GM19438 (cell line): ENCODE data around the gene TAF9B.
A peak's percentile ranks its signal among the peaks of the same experiment; 100 is the strongest.
"Not testable (repeated sequence)": the region's sequence is repeated elsewhere in the genome, so short reads cannot be mapped to it uniquely, and the experiment has no call there.

Experiments used
- ATAC-seq: cut with Tn5 transposase; IDR thresholded peaks from one replicate; pipeline ENCODE4 v1.9.1; 2021; ENCODE audit warnings: low read depth; ENCODE audit not compliant: unreplicated experiment

Gene TAF9B

DNA sequence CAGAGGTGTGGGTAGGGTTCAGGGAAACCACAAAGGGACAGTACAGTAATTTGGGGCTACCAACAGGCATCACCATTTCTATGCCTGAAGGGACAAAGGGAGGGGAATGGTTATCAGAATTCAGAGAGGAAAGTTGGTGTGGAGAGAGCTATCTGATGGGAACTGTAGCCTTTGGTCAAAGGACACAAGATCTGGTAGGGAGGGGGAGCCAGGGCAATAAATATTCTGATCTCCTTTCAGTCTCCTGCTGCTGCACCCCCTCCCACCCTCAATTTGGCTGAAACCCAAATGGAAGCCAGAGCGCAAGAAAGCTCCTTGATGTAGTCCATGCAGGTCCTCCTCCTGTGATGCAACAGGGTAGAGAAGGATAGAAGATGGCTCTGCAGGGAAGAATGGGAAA lies 20.8 kb downstream of the TAF9B start:
- no peak for ATAC-seq

GRCh38 chrX:78116766-78117165 lies 22.7 kb downstream of the TAF9B start:
- ATAC-seq: no peak

DNA sequence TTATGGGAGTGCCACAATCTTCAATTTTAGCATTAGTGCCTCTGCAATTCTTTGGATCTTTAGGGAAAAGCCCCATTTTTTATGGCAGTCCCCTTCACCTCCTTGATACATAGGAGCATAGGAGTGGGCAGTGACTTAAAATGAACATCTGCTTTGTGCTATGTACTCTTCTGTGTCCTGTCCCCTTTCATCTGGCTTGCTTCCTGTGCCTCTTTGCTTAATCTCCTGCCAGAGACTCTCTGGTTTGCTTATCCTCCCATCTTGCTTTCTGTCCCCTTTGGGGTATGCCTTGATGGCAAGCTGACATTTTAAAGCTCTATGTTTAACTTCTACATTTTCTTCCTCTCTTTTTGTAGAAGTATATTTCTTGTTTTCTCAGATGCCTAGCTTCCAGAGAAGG lies 23.1 kb downstream of the TAF9B start:
- ATAC-seq: no peak

GRCh38 chrX:78111140-78111931 lies 28.1 kb downstream of the TAF9B start:
- no peak for ATAC-seq

DNA sequence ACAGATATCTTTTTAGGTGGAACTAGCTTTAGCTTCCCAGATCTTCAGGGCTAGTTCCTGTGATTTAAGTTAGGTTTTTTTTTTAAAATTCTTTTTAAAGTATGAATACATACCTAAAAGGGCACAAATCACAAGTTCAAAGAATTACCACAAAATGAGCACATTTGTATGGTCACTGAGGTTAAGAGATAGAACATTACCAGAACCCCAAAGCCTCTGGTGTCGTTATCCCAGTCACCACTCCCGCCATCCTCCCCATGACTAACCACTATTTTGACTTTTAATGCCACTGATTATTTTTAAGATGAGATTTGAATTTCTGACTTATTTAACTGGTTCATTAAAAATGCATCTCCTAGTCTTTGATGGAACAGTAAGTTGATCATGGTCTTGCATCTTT lies 30.0 kb downstream of the TAF9B start:
- no peak for ATAC-seq

DNA sequence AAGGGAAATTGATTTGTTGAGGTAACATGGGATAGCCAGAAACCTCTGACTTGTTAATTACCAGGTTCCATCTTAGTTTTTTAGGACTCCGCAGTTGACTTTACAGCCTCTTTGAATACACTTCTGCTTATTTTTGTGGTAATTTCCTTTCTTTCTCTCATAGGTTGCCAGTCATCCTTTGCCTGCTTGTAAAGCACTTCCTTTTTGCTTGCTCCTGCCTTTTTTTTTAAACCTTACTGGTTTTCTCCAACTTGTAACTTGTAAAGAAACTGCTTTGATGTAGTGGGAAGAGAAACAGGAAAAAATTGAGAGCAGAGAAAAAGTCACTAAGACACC lies 32.8 kb downstream of the TAF9B start:
- ATAC-seq: no peak

DNA sequence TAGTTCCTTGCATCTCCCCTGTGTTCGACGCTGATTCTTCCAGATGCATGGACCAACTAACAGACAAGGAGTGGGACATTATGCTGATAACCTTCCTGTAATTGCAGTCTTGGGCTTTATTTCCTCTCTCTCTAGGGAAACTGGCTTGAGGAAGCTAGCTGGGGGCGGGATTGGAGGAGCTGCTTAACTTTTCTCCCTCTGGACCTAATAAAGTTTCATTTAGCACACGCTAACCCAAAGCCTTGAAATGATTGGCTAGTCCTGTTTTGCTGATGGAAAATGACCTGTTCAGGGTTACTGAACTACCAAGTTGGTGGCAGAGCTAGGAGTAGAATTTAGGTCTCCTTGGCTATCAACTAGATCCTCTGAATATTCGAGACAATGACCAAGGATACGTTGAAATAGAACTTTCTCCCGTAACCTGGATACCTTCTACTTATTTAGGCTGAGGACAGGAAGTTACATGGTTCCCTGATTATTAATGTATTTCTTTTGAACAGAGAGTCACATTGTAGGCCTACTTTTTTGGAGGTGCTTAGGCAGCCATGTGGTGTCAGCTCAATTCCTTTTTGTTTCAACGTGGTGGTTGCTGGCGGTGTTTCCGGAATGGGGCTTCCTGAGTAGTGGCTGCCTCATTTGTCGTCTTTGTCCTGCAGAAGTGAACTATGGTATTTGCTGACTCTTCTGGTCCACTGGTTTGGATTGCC lies 33.4 kb downstream of the TAF9B start:
- no peak for ATAC-seq

DNA sequence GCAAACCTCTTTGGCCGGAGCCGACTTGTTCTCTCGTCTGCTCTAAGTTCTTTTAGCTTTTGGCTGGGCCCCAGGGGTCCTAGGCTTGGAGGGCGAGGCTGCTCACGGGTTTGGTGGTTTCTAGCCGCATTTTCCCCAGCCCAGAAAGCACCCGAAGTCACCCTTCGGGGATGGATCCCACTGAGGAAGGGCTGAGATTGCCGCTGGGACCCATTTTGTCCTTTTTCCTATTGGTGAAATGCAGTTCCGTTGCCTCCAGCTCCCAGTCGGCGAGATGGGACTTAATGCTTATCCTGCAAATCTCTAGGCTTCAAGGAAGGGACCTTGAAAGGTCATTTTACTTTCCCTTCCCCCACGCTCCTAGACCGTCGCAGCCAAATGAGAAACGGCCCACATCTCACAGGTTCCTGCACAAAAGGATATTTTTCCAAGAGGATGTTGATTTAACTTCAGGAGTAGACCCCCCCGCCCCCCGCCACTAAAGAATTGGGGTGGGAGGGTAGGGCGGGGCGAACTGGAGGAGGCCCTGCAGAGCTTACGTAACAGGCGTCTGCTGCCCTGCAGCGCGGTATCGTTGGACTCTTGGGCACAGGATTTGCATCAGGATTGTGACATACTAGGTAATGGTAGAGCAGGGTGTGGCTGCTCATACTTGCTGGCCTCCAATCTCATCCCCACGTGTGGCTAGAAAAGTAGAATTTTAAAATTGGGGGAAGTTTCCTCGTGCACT lies 34.8 kb downstream of the TAF9B start:
- no peak for ATAC-seq

DNA sequence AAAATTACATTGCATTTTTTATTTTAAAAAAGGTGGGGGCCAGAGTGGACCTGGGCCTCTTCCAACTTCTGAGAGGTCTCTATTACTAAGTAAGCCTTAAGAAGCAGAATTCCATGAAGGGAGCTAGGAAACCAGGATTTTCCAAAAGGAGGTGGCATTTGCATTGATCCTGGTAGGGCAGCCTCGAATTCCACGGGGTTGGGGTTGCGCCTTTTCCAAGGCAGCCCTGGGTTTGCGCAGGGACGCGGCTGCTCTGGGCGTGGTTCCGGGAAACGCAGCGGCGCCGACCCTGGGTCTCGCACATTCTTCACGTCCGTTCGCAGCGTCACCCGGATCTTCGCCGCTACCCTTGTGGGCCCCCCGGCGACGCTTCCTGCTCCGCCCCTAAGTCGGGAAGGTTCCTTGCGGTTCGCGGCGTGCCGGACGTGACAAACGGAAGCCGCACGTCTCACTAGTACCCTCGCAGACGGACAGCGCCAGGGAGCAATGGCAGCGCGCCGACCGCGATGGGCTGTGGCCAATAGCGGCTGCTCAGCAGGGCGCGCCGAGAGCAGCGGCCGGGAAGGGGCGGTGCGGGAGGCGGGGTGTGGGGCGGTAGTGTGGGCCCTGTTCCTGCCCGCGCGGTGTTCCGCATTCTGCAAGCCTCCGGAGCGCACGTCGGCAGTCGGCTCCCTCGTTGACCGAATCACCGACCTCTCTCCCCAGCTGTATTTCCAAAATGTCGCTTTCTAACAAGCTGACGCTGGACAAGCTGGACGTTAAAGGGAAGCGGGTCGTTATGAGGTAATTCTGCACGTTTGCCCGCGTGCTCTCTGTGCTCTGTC lies 35.6 kb downstream of the TAF9B start, which contains the start of gene PGK1:
Gene PGK1 (plus strand): TSS at position 626 of the 824 bp plus-strand sequence. CDS start 93 bp downstream, at position 719.
- ATAC-seq: peak; percentile 91

- ATAC-seq: no peak
Measured at GRCh38 chrX:78103001-78103622, 36.3 kb downstream of the TAF9B start.

GRCh38 chrX:78102091-78102490 lies 37.4 kb downstream of the TAF9B start:
- no peak for ATAC-seq

DNA sequence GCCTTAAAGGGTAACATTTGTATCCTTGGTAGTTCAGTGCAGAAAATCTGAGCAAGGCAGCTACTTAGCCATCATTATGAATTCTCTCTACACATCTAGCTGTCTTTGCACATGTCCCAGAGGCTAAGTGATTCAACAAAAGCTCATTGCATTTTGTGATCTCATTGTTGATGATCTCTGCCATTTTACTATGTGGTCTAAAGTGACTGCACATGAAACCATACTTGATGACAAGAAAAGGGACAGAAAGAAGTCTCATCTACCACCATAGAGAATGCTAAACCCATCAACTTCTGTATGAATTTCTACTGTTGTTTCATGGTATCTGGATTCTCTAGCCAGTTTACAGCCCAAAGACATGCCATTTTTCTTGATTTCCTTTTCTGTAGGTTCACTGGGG lies 41.3 kb downstream of the TAF9B start:
- ATAC-seq: no peak

DNA sequence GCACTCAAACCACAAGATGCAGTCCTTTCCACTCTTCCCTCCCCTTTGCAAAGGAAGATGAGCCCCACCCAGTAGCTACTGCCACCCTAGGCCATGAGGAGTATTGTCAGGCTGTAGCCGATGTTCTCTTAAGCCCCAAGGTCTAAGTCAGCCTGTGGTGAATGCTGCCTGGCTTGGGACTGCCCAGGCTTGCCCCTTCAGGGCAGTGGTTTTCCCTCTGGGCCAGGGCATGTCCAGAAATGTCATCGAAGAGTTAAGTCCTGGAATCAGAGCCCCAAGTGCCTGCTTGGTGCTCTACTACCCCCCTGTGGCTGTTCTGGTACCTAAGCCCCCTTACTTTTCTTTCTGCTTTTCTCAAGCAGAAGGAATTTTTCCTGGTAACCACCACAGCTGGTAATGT lies 47.2 kb downstream of the TAF9B start:
- peak; percentile 76 for ATAC-seq

GRCh38 chrX:78081413-78081812 lies 58.0 kb downstream of the TAF9B start:
- ATAC-seq: not testable (repeated sequence)
